NCI-H2227 (cell line): ENCODE measurements around the gene BCKDHB.

Experiments used
- DNase-seq: peaks from one replicate; lab custom pipeline; 2025; ENCODE audit not compliant: unreplicated experiment; lab: John Stamatoyannopoulos, UW

The BCKDHB gene

GRCh38 chr6:80325742-80326141, 219.3 kb downstream of the BCKDHB start:
- no peak for DNase-seq

GRCh38 chr6:80328652-80329051, 222.2 kb downstream of the BCKDHB start:
- no peak for DNase-seq

GRCh38 chr6:80329496-80329895, 223.0 kb downstream of the BCKDHB start:
- DNase-seq, result no peak

- DNase-seq, result no peak
These were observed 224.5 kb downstream of the BCKDHB start for GRCh38 chr6:80330961-80331360.

GRCh38 chr6:80331522-80331921, 225.1 kb downstream of the BCKDHB start:
- peak; percentile 10 for DNase-seq

GRCh38 chr6:80331974-80332373, 225.5 kb downstream of the BCKDHB start:
- peak; percentile 1 for DNase-seq

GRCh38 chr6:80333342-80333741, 226.9 kb downstream of the BCKDHB start:
- peak; percentile 13 for DNase-seq

GRCh38 chr6:80335121-80335531, 228.7 kb downstream of the BCKDHB start:
- DNase-seq, result no peak

GRCh38 chr6:80336911-80337310, 230.4 kb downstream of the BCKDHB start:
- no peak for DNase-seq

GRCh38 chr6:80338201-80338836, 231.8 kb downstream of the BCKDHB start:
- DNase-seq, result peak; percentile 45

- no peak for DNase-seq
These were observed 232.9 kb downstream of the BCKDHB start for GRCh38 chr6:80339421-80339820.

- no peak for DNase-seq
These were observed 233.8 kb downstream of the BCKDHB start for GRCh38 chr6:80340280-80340679.

GRCh38 chr6:80340686-80341085, 234.2 kb downstream of the BCKDHB start:
- no peak for DNase-seq

GRCh38 chr6:80341330-80341729, 234.9 kb downstream of the BCKDHB start:
- DNase-seq, result no peak

- DNase-seq, result no peak
These were observed 237.0 kb downstream of the BCKDHB start for GRCh38 chr6:80343511-80343910.

- DNase-seq, result no peak
These were observed 240.6 kb downstream of the BCKDHB start for GRCh38 chr6:80347101-80347500.

- DNase-seq, result no peak
These were observed 241.8 kb downstream of the BCKDHB start for GRCh38 chr6:80348263-80348662.

- DNase-seq, result no peak
These were observed 249.5 kb downstream of the BCKDHB start for GRCh38 chr6:80356000-80356399.

GRCh38 chr6:80356545-80356944, 250.1 kb downstream of the BCKDHB start:
- no peak for DNase-seq

- DNase-seq, result no peak
These were observed 250.6 kb downstream of the BCKDHB start for GRCh38 chr6:80357081-80357480.

GRCh38 chr6:80357674-80358073, 251.2 kb downstream of the BCKDHB start:
- DNase-seq, result no peak

GRCh38 chr6:80363501-80364122, 257.1 kb downstream of the BCKDHB start:
- DNase-seq, result no peak

GRCh38 chr6:80364149-80364548, 257.7 kb downstream of the BCKDHB start:
- no peak for DNase-seq
